K562 (cell line): Measurements from ENCODE around the gene DNAJB6. TPM values are rescaled to one million over a fixed set of nuclear protein-coding genes. Genes with fewer than 3 reads are reported as not detected.

Experiments
- CEBPG ChIP-seq, 3 experiments: fragments of 200-800 bp in 1 of 3; sonication (Bioruptor generic) in 1 of 3; sonication (generic) in 1 of 3; formaldehyde crosslinking in 1 of 3; IDR thresholded peaks in 2 of 3; conservative IDR thresholded peaks in 1 of 3; 2 replicates each; pipeline versions ENCODE4 v1.6.1 to v1.8.0; 2016 to 2022; ENCODE audit warnings: missing compliant biosample characterization in 2 of 3, missing genetic modification characterization in 2 of 3, mild to moderate bottlenecking in 1 of 3, missing genetic modification reagents in 1 of 3
- DPF2 ChIP-seq: fragments of 450-650 bp; IDR thresholded peaks from 2 replicates; pipeline ENCODE4 v1.6.1; 2016
- ETV5 ChIP-seq: sonication (generic); formaldehyde crosslinking; IDR thresholded peaks from 2 replicates; pipeline ENCODE4 v1.4.0; 2020; ENCODE audit warnings: low read depth, mild to moderate bottlenecking, missing genetic modification reagents
- FOSL1 ChIP-seq: fragments of 200-800 bp; sonication (Bioruptor generic); conservative IDR thresholded peaks from 2 replicates; pipeline ENCODE4 v1.6.1; 2016; ENCODE audit warnings: missing genetic modification characterization, missing compliant biosample characterization
- GABPB2 ChIP-seq: fragments of 250-450 bp; sonication (Bioruptor Pico); conservative IDR thresholded peaks from 2 replicates; pipeline ENCODE4 v1.5.1; 2021; ENCODE audit warnings: mild to moderate bottlenecking
- JUNB ChIP-seq: fragments of 450-650 bp; formaldehyde crosslinking; conservative IDR thresholded peaks from 2 replicates; pipeline ENCODE4 v1.4.0; 2020; ENCODE audit warnings: mild to moderate bottlenecking
- MAFF ChIP-seq: IDR thresholded peaks from 2 replicates; pipeline ENCODE4 v1.6.1; 2012; ENCODE audit warnings: low read length, improper control_type of control experiment
- MEIS2 ChIP-seq: fragments of 450-650 bp; IDR thresholded peaks from 2 replicates; pipeline ENCODE4 v1.6.1; 2014; ENCODE audit warnings: mild to moderate bottlenecking; ENCODE audit not compliant: partially characterized antibody
- MNT ChIP-seq, 2 experiments: fragments of 450-650 bp; conservative IDR thresholded peaks; 2 replicates each; pipeline ENCODE4 v1.6.1; 2017; ENCODE audit warnings: mild to moderate bottlenecking in 2 of 2, moderate library complexity in 2 of 2
- NFE2 ChIP-seq: IDR thresholded peaks from 2 replicates; pipeline ENCODE4 v1.6.1; 2014; ENCODE audit warnings: antibody characterized with exemption, low read depth
- SREBF2 ChIP-seq: sonication (generic); formaldehyde crosslinking; IDR thresholded peaks from 2 replicates; pipeline ENCODE4 v1.4.0; 2020; ENCODE audit warnings: mild to moderate bottlenecking, missing genetic modification reagents
- STAT5A ChIP-seq: IDR thresholded peaks from 2 replicates; pipeline ENCODE4 v1.6.1; 2012; ENCODE audit warnings: low read length, inconsistent platforms, borderline replicate concordance
- ZNF239 ChIP-seq: fragments of 250-450 bp; sonication (Bioruptor Pico); IDR thresholded peaks from 2 replicates; pipeline ENCODE4 v1.4.0; 2020; ENCODE audit warnings: mild to moderate bottlenecking
- polyA plus RNA-seq, 8 experiments: library from polyadenylated mRNA; depleted of rRNA in 4 of 8; stranded (reverse) in 5 of 8; unstranded in 3 of 8; fragments of >200 nt; fragmentation: Nextera tagmentation in 2 of 8; fragmentation: Illumina TruSeq in 1 of 8; extraction: Ambion mirVana in 2 of 8; extraction: Trizol in 1 of 8; gene quantifications; 2 replicates each; pipeline versions ENCODE4 v1.2.1 to v1.2.3, GENCODE V29; 2011 to 2014; ENCODE audit warnings: inconsistent platforms in 1 of 8, missing spikeins in 1 of 8
- total RNA-seq, 7 experiments: library from RNA; depleted of rRNA in 6 of 7; stranded (reverse); fragments of >200 nt in 6 of 7; fragmentation: Illumina TruSeq in 2 of 7; extraction: Trizol in 2 of 7; gene quantifications; 2 replicates each; pipeline versions ENCODE4 v1.2.1 to v1.2.3, GENCODE V29; 2011 to 2021; ENCODE audit warnings: low replicate concordance in 1 of 7
- TF ChIP-seq, protein P1 (sequence below): sonication (generic); formaldehyde crosslinking; IDR thresholded peaks from 2 replicates; pipeline ENCODE4 v1.8.1; 2023; ENCODE audit warnings: mild to moderate bottlenecking, missing genetic modification reagents
- TF ChIP-seq, protein P2 (sequence below), 2 experiments: fragments of 450-650 bp; IDR thresholded peaks; 2 replicates each; pipeline ENCODE4 v1.6.1; 2018; ENCODE audit warnings: mild to moderate bottlenecking in 2 of 2, low read depth in 1 of 2; ENCODE audit not compliant: partially characterized antibody in 2 of 2
- TF ChIP-seq, protein P3 (sequence below): fragments of 150-350 bp; conservative IDR thresholded peaks from 2 replicates; pipeline ENCODE4 v1.6.1; 2014; ENCODE audit warnings: low read length

The DNAJB6 gene
- total and polyA plus RNA-seq, 9 of the 15 experiments (the other 6 are each of a cell fraction or from before 2014, with no cell fraction given): 84.5 to 158 (median 135) TPM

GRCh38 chr7:157401567-157402387 lies 65.0 kb downstream of the DNAJB6 start (continued):
- TF ChIP-seq, protein P1, sequence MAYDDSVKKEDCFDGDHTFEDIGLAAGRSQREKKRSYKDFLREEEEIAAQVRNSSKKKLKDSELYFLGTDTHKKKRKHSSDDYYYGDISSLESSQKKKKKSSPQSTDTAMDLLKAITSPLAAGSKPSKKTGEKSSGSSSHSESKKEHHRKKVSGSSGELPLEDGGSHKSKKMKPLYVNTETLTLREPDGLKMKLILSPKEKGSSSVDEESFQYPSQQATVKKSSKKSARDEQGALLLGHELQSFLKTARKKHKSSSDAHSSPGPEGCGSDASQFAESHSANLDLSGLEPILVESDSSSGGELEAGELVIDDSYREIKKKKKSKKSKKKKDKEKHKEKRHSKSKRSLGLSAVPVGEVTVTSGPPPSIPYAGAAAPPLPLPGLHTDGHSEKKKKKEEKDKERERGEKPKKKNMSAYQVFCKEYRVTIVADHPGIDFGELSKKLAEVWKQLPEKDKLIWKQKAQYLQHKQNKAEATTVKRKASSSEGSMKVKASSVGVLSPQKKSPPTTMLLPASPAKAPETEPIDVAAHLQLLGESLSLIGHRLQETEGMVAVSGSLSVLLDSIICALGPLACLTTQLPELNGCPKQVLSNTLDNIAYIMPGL (CRISPR knock-in tag): no peak
- TF ChIP-seq GABPB2 (0 out of 2 replicates have a peak, but pooled peaks have one; percentile 33), ZNF239 (CRISPR knock-in tag) (peak; percentile 25; the same call in 1 of the 2 replicates), MAFF (no peak), JUNB (CRISPR knock-in tag) (no peak), STAT5A (peak; percentile 81), CEBPG (CRISPR knock-in tag; IDR thresholded peaks at IDR 0.05) (peak; percentile 98), CEBPG (tag; conservative IDR thresholded peaks at IDR 0.05 in 1 of 2, IDR thresholded peaks at IDR 0.05 in 1 of 2) (peak; percentile 95 to 99), MEIS2 (peak; percentile 80), MNT (conservative IDR thresholded peaks at IDR 0.05) (peak in 1 of 2 experiments; percentile 69; a peak in 2 of 4 replicates), DPF2 (peak; percentile 87), NFE2 (peak; percentile 53), FOSL1 (tag) (peak; percentile 63), SREBF2 (CRISPR knock-in tag) (no peak), ETV5 (peak; percentile 92)
- TF ChIP-seq, protein P2, sequence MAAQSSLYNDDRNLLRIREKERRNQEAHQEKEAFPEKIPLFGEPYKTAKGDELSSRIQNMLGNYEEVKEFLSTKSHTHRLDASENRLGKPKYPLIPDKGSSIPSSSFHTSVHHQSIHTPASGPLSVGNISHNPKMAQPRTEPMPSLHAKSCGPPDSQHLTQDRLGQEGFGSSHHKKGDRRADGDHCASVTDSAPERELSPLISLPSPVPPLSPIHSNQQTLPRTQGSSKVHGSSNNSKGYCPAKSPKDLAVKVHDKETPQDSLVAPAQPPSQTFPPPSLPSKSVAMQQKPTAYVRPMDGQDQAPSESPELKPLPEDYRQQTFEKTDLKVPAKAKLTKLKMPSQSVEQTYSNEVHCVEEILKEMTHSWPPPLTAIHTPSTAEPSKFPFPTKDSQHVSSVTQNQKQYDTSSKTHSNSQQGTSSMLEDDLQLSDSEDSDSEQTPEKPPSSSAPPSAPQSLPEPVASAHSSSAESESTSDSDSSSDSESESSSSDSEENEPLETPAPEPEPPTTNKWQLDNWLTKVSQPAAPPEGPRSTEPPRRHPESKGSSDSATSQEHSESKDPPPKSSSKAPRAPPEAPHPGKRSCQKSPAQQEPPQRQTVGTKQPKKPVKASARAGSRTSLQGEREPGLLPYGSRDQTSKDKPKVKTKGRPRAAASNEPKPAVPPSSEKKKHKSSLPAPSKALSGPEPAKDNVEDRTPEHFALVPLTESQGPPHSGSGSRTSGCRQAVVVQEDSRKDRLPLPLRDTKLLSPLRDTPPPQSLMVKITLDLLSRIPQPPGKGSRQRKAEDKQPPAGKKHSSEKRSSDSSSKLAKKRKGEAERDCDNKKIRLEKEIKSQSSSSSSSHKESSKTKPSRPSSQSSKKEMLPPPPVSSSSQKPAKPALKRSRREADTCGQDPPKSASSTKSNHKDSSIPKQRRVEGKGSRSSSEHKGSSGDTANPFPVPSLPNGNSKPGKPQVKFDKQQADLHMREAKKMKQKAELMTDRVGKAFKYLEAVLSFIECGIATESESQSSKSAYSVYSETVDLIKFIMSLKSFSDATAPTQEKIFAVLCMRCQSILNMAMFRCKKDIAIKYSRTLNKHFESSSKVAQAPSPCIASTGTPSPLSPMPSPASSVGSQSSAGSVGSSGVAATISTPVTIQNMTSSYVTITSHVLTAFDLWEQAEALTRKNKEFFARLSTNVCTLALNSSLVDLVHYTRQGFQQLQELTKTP (IDR thresholded peaks at IDR 0.05; ENCODE audit: low read depth in 1 of 2, partially characterized antibody in 2 of 2): no peak
- TF ChIP-seq, protein P3, sequence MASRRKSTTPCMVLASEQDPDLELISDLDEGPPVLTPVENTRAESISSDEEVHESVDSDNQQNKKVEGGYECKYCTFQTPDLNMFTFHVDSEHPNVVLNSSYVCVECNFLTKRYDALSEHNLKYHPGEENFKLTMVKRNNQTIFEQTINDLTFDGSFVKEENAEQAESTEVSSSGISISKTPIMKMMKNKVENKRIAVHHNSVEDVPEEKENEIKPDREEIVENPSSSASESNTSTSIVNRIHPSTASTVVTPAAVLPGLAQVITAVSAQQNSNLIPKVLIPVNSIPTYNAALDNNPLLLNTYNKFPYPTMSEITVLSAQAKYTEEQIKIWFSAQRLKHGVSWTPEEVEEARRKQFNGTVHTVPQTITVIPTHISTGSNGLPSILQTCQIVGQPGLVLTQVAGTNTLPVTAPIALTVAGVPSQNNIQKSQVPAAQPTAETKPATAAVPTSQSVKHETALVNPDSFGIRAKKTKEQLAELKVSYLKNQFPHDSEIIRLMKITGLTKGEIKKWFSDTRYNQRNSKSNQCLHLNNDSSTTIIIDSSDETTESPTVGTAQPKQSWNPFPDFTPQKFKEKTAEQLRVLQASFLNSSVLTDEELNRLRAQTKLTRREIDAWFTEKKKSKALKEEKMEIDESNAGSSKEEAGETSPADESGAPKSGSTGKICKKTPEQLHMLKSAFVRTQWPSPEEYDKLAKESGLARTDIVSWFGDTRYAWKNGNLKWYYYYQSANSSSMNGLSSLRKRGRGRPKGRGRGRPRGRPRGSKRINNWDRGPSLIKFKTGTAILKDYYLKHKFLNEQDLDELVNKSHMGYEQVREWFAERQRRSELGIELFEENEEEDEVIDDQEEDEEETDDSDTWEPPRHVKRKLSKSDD: no peak
